Measurements from ENCODE around the gene CREB5. TPM values are rescaled to one million over a fixed set of nuclear protein-coding genes. Genes with fewer than 3 reads are reported as not detected.

The CREB5 gene
- total and polyA plus RNA-seq, 2 experiments from 2014 or later = 2.4 to 4.4 TPM

DNA sequence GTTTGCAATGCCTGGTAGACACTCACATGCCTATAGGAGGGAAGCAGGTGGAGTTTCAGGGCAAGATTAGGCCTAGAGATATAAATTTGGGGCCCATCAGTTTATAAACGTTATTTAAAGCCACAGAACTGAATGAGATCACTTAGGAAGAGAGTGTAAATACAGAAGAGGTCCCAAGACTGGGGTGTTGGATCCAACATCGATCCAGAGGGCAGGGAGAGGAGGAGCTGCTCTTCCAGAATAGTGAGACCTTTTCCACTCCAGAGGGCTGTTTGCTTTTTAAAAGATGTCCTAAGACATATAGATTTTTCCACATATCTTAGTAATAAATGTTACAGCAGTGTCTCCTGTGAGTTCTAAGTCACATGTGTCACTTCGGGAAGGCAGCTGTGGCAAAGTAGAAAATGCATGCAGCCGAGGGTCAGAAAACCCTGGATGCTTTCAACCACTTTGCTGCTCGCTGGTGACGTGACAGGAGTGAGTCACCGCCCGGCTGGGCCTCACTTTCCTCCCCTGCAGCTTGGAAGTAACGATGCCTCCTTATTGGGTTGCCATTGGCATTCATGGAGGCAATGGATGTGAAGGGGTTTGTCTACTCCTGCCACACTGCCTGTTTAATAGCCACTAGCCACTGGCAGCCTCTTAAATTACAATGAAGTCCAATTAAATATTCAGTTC, 450.4 kb downstream of the CREB5 start:
- H3K27ac Mint-ChIP-seq = no peak overlapping the region
- Histone ChIP-seq H3K4me3 (no peak overlapping the region), H3K4me2 (no peak overlapping the region), H3K27me3 (ENCODE audit: insufficient read depth) (no peaks in the 10 kb centered on the region), H3K27ac (ENCODE audit: low read depth) (no peak overlapping the region), H3K36me3 (ENCODE audit: insufficient read depth) (no peaks in the 10 kb centered on the region), H3K4me1 (ENCODE audit: insufficient read depth) (peaks cover 18% of the 10 kb centered on the region), H2AFZ (no peak overlapping the region; the same call in 1 of the 2 replicates), H3K79me2 (replicated peaks; ENCODE audit: insufficient read depth) (no peaks in the 10 kb centered on the region), H4K20me1 (replicated peaks; ENCODE audit: insufficient read depth) (no peaks in the 10 kb centered on the region), H3K9me2 (ENCODE audit: insufficient read depth) (0 out of 2 replicates have a peak, but pooled peaks cover 9% of the 10 kb centered on the region), H3F3A (replicated peaks; ENCODE audit: low read depth) (no peaks in the 10 kb centered on the region)
- H3K9me3 Mint-ChIP-seq = no peaks in the 10 kb centered on the region
- ATAC-seq (no peak), DNase-seq (ENCODE audit: low spot score) (no peak)
- peaks cover 4% of the 10 kb centered on the region for H3K27me3 Mint-ChIP-seq (ENCODE audit: insufficient read depth, low read depth, poor library complexity)
- H3K4me1 Mint-ChIP-seq = peaks cover 13% of the 10 kb centered on the region
- no peak for TF ChIP-seq ETS1 (IDR thresholded peaks at IDR 0.05)
- TF ChIP-seq ZNF114 (CRISPR knock-in tag; IDR thresholded peaks at IDR 0.05) = no peak
- no peak for TF ChIP-seq NANOG (IDR thresholded peaks at IDR 0.05; ENCODE audit: borderline replicate concordance)
- no peak for TF ChIP-seq CTCF (conservative IDR thresholded peaks at IDR 0.05; ENCODE audit: low read depth in 2 of 2)
- no peak for TF ChIP-seq POLR2AphosphoS5 (IDR thresholded peaks at IDR 0.05; ENCODE audit: low read depth)
- no peak for TF ChIP-seq CREB1 (CRISPR knock-in tag; IDR thresholded peaks at IDR 0.05; ENCODE audit: low read depth)
- no peak overlapping the region for H3K4me3 Mint-ChIP-seq
- H3K36me3 Mint-ChIP-seq (ENCODE audit: low read depth) = no peaks in the 10 kb centered on the region

DNA sequence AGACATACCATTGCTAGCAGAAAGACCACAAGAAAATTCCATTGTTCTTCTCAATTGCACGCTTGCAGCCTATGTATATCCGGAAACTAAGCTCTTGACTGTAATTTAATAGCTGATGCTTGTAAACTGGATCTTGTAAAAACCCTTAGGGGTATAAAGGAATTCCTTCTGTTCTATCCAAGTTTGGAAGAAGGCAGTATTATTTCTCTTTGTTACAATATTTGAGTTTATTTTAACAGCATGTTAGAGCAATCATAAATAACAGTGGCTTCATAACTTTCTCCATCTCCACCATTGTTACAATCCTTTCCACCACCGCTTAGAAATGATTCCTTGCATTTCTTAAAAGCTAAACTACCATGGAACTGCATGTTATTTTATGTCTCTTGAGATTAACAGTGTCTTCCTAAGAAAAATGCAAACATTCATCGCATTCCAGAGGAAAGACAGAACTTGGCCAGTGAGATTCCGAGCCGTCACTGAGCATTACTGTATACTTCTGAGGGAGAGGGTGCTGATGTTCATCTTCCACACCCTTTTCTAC, 453.4 kb downstream of the CREB5 start:
- Mint-ChIP-seq H3K4me1 (peaks cover 13% of the 10 kb centered on the region), H3K9me3 (no peaks in the 10 kb centered on the region), H3K27ac (no peak overlapping the region), H3K4me3 (no peak overlapping the region), H3K27me3 (ENCODE audit: insufficient read depth, low read depth, poor library complexity) (peaks cover 4% of the 10 kb centered on the region), H3K36me3 (ENCODE audit: low read depth) (no peaks in the 10 kb centered on the region)
- no peaks in the 10 kb centered on the region for H4K20me1 ChIP-seq (replicated peaks; ENCODE audit: insufficient read depth)
- no peak overlapping the region for H3K4me2 ChIP-seq
- 0 out of 2 replicates have a peak, but pooled peaks cover 9% of the 10 kb centered on the region for H3K9me2 ChIP-seq (ENCODE audit: insufficient read depth)
- H3K27me3 ChIP-seq (ENCODE audit: insufficient read depth) = no peaks in the 10 kb centered on the region
- H3K27ac ChIP-seq (ENCODE audit: low read depth) = no peak overlapping the region
- H3K4me1 ChIP-seq (ENCODE audit: insufficient read depth) = peaks cover 19% of the 10 kb centered on the region
- no peaks in the 10 kb centered on the region for H3K79me2 ChIP-seq (replicated peaks; ENCODE audit: insufficient read depth)
- H3F3A ChIP-seq (replicated peaks; ENCODE audit: low read depth) = no peaks in the 10 kb centered on the region
- ATAC-seq (no peak), DNase-seq (ENCODE audit: low spot score) (peak; percentile 26)
- peak overlapping the region; percentile 6; the same call in 1 of the 2 replicates for H2AFZ ChIP-seq
- H3K4me3 ChIP-seq = no peak overlapping the region
- H3K36me3 ChIP-seq (ENCODE audit: insufficient read depth) = no peaks in the 10 kb centered on the region
- TF ChIP-seq STAT1 (IDR thresholded peaks at IDR 0.05; ENCODE audit: unreplicated experiment) (no peak), ETS1 (IDR thresholded peaks at IDR 0.05) (no peak), CTCF (conservative IDR thresholded peaks at IDR 0.05; ENCODE audit: low read depth in 2 of 2) (no peak), JUNB (IDR thresholded peaks at IDR 0.05; ENCODE audit: unreplicated experiment) (no peak), EZH2phosphoT487 (IDR thresholded peaks at IDR 0.05; ENCODE audit: unreplicated experiment) (no peak), ZNF114 (CRISPR knock-in tag; IDR thresholded peaks at IDR 0.05) (no peak)
